ENCODE results near the gene ALX4.

DNA sequence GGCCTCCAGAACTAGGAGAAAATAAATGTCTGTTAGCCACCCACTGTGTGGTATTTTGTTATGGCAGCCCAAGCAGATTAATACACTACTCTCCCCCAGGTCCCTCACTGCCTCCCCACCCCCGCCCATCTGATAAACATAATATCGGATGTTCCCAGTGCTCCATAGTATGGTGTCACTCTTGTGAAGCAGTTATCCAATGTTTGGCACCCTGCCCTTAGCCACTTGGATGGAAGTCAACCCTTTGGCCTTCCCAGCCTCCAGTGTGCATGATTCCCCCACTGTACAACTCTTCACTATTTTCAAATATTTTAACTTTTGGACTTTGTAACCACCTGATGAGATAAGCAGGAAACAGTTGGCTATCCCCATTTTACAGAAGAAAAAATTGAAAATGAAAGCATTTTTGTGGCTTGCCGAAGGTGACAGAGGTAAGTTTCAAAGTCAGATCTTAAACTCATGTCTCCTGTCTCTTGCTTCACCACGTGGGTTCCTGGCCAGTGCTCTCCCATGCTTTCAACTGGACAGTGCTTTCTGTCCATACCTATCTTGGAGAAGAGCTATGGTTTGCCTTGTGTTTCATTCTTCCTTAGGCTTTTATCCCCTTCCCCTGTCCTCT is 53.2 kb downstream of the ALX4 start:
- TF ChIP-seq, protein P1, sequence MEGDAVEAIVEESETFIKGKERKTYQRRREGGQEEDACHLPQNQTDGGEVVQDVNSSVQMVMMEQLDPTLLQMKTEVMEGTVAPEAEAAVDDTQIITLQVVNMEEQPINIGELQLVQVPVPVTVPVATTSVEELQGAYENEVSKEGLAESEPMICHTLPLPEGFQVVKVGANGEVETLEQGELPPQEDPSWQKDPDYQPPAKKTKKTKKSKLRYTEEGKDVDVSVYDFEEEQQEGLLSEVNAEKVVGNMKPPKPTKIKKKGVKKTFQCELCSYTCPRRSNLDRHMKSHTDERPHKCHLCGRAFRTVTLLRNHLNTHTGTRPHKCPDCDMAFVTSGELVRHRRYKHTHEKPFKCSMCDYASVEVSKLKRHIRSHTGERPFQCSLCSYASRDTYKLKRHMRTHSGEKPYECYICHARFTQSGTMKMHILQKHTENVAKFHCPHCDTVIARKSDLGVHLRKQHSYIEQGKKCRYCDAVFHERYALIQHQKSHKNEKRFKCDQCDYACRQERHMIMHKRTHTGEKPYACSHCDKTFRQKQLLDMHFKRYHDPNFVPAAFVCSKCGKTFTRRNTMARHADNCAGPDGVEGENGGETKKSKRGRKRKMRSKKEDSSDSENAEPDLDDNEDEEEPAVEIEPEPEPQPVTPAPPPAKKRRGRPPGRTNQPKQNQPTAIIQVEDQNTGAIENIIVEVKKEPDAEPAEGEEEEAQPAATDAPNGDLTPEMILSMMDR (IDR thresholded peaks at IDR 0.05; ENCODE audit: borderline replicate concordance, extremely low read depth, low read length, poor library complexity, severe bottlenecking): no peak
- no peak for TF ChIP-seq EZH2 (IDR thresholded peaks at IDR 0.05; ENCODE audit: borderline replicate concordance, low read depth, low read length, severe bottlenecking)

Data from DND-41 (cell line).